HG03060 (cell line): ENCODE measurements around the gene ZCCHC4.
A peak's percentile ranks its signal among the peaks of the same experiment; 100 is the strongest.

Experiments
- ATAC-seq: cut with Tn5 transposase; IDR thresholded peaks from one replicate; pipeline ENCODE4 v1.9.1; 2021; ENCODE audit warnings: low read depth, moderate number of reproducible peaks; ENCODE audit not compliant: unreplicated experiment

ZCCHC4 gene, protein sequence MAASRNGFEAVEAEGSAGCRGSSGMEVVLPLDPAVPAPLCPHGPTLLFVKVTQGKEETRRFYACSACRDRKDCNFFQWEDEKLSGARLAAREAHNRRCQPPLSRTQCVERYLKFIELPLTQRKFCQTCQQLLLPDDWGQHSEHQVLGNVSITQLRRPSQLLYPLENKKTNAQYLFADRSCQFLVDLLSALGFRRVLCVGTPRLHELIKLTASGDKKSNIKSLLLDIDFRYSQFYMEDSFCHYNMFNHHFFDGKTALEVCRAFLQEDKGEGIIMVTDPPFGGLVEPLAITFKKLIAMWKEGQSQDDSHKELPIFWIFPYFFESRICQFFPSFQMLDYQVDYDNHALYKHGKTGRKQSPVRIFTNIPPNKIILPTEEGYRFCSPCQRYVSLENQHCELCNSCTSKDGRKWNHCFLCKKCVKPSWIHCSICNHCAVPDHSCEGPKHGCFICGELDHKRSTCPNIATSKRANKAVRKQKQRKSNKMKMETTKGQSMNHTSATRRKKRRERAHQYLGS

DNA sequence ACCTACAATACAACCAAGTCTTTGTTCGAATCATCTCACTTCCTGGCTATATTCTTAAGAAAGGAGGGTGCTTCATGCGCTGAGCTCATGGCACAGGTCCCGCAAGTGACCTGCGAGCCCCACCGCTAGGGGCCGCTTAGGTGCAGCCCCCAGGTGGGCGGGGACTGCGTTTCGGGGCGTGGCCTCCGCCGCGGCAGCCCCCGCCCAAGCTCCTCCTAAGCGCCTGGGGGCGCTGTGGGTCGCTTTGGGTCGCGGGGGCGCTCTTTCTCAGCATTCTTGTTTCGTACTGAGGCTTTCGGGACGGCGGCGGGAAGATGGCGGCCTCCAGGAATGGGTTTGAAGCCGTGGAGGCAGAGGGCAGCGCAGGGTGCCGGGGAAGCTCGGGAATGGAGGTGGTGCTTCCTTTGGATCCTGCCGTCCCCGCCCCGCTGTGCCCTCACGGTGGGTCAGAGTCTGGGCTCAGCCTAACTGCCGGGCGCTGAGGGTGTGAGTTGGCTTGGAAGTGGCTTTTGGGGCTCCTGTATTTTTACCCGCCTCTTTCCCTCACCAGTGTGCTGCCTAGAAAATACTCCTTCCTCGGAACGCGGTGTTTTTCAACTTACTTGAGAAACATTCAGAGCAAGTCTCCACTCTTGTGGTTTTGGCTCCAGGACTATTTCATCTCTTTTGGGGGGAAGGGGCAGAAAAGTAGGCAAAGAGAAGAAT is at the start of gene ZCCHC4:
ZCCHC4 (plus strand) TSS at position 279 of the 705 bp plus-strand sequence; CDS start at position 315, 36 bp downstream.
- ATAC-seq: peak; percentile 54

DNA sequence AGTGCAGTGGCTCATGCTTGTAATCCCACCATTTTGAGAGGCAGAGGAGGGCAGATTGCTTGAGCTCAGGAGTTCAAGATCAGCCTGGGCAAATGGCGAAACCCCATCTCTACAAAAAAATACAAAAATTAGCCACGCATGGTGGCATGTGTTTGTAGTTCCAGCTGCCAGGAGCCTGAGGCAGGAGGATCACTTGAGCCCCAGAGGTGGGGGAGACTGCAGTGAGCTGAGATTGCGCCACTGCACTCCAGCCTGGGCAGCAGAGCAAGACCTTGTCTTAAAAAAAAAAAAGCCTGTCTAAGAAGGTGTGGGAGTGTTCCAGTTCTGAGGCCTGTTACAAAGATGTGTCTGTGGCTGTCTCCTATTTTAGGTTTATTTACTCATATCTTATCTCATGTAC is 40.7 kb upstream of the ZCCHC4 start:
- no peak for ATAC-seq

DNA sequence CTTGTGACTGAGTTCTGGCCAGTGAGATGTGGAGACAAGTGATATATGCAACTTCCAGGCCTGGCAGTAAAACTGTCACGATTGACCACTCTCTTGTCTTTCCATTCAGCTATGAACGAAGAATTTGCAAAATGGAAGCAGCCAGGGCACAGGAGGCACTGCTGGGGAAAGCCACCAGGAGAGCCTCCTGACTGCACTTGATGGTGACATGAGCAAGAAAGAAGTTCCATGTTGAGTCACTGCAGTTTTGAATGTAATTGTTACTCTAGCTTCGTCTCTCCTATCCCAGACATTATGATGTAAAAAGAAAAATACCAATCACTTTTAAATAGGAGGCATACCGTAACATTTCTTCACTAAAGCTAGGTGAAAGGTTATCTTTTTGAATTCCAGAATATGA is 32.4 kb upstream of the ZCCHC4 start:
- no peak for ATAC-seq

DNA sequence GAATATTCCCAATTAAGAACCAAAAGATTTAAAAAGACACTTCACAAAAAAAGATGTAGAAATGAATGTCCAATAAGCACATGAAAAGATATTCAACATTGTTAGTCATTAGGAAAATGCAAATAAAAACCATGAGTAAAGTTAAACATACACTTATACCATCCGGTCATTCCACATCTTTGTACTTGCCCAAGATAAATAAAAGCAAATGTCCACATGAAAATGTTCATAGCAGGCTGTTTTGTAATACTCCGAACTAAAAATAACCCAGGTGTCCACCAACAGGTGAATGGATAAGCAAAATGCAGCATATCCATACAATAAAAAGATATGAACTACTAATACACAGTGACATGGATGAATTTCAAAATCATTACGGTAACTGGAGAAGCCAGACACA is 28.6 kb upstream of the ZCCHC4 start:
- no peak for ATAC-seq

DNA sequence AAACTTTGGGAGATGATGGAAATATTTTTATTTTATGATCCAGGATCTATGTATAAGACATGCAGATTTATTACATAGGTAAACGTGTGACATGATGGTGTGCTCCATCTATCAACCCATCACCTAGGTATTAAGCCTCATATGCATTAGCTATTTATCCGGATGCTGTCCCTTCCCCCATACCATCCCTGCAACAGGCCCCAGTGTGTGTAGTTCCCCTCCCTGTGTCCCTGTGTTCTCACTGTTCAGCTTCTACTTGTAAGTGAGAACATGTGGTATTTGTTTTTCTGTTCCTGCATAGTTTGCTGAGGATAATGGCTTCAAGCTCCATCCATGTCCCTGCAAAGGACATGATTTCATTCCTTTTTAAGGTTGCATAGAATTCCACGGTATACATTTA is 28.1 kb upstream of the ZCCHC4 start:
- ATAC-seq: no peak

DNA sequence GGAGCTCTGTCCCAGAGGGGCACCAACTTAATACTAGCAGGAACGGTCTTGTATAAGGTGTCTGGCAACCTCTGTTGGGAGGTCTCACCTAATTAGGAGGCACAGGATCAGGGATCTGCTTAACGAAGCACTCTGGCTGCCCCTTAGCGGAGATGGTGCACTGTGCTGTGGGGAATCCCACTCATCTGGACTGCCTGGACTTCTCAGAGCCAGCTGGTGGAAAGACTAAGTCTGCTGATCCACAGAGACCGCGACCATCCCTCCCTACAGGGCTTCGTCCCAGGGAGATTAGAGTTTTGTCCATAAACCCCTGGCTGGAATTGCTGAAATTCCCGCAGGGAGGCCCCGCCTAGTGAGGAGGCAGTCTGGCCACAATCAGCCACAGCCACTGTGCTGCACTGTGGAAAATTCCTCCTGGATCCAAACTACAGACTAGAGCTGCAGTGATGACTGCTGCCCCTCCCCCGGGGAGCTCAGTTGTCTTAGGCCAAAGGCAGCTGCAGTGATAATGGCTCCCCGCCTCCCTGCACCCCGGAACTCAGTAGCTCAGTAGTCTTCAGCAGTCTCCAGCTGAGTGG is 22.0 kb upstream of the ZCCHC4 start:
- ATAC-seq: no peak

DNA sequence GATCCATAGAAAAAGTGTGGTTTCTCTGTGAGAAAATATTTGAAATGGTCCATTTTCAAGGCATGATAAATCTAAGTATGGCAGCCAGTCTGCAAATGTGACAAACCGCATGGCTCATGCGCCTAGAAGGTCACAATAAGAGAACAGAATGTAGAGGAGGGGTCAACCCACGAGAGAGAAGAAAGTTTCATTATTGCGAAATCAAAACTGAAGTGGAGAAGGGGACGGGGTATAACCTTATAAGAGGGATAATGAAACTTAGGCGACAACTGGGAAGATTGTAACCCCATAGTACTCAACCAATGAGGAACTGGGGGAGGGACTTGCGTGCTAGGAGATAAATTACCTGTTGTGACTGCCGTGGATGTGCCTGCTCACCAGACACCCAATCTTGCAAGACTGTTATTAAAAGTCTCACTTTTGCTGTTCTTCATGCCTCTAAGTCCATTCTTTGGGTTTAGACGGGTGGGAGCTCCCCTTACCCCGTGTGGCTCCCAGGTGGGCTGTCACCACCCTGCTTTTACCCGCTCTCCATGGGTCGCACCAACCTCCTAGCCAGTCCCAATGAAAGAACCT is 21.3 kb upstream of the ZCCHC4 start:
- no peak for ATAC-seq

DNA sequence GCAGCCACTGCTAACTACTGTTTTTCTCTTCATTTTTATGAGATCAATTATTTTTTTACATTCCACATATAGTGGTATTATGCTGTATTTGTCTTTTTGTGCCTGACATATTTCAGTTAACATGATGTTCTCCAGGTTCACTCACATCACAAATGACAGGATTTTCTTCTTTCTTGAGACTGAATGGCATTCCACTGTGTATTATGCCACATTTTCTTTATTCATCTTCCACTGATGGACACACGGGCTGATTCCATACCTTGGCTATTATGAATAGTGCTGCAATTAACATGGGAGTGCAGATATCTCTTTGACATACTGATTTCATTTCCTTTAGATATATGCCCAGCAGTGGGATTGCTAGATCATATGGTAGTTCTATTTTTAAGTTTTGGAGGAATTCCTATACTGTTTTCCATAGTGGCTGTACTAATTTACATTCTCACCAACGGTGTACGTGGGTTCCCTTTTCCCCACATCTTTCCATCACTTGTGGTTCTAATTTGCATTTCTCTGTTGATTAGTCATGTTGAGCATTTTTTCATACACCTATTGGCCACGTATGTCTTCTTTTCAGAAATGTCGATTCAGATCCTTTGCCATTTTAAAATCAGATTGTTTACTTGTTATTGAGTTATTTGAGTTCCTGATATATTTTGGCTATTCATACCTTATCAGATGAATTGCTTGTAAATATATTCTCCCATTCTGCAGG is 14.9 kb upstream of the ZCCHC4 start:
- no peak for ATAC-seq

DNA sequence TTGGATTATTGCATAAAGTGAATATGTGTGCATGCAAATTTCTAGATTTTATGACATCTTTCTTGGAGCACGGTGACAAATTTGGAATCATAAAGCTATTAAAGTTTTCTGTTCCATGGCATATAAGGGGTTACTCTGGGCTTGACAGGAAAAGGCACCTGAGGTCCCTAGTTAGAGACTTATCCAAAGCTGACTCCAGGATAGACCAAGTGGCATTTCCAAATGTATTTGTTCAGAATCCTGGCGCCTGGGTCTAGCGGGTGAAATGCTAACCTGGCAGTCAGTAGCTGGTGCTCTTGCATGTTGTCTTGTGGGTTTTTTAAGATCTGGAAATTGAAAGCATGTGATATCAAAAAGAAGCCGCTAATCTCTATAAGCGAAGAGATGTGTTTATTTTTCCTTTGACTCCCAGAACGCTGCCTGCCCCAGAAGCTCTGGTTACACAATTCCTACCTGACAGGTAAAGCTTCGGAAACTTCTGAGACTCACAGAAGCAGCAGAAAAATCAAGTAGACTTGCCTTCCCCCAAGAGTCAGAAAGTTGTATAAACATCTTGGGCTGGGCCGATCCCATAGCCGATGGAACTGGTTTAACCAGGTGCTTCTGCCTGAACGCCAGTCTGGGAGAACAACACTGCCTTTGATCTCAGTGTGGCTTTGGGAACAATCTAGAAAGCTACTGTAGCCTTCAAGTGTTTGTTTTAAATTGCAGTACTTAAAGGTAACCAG is 12.9 kb upstream of the ZCCHC4 start:
- no peak for ATAC-seq

DNA sequence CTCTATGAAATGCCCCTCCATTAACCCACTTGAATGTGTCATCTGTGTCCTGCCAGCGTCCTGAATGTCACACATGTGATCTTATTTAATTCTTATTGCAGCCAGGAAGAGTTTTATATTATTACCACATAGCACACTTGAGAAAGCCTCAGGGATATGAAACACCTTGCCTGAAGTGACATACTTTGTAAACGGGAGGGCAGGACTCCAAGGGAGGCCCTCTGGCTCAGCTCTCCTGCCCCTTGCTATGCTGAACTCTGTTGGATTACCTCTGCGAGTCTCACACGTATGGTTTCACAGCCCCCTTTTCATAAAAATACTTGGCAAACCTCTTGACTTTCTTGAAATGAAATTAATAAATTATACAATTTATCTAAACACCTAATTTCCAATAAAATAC is 11.1 kb upstream of the ZCCHC4 start:
- no peak for ATAC-seq

DNA sequence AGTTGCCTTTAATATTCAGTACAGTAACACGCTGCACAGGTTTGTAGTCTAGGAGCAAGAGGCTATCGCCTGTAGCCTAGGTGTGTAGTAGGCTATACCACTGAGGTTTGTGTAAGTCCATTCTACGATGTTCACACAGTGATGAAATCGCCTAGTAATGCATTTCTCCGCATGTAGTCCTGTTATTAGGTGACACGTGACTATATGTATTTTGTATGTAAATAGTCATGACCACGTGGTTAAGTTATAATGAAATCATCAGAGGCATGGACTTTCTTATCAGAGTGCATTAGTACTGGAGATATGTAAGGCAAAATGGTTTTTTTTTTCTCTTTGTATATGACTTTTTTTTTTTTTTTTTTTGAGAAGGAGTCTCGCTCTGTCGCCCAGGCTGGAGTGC is 9.9 kb upstream of the ZCCHC4 start:
- no peak for ATAC-seq

DNA sequence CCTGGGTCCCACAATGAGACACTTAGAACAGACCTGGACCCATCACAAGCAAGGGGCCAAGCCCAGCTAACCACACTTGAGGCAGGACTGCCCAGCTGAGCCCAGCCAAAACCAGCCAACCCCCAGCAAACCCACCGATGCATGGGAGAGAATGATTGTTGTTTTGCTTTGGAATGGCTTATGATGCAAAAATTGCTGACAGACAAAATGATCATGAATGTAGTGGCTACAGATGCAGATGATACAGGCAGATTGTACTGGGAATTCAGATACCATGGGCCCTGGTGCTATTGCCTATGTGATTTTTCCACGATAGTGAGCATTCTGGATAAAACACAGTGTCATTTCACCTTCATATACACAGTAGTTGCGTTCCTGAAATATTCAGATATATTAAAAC is 9.0 kb upstream of the ZCCHC4 start:
- ATAC-seq: no peak

DNA sequence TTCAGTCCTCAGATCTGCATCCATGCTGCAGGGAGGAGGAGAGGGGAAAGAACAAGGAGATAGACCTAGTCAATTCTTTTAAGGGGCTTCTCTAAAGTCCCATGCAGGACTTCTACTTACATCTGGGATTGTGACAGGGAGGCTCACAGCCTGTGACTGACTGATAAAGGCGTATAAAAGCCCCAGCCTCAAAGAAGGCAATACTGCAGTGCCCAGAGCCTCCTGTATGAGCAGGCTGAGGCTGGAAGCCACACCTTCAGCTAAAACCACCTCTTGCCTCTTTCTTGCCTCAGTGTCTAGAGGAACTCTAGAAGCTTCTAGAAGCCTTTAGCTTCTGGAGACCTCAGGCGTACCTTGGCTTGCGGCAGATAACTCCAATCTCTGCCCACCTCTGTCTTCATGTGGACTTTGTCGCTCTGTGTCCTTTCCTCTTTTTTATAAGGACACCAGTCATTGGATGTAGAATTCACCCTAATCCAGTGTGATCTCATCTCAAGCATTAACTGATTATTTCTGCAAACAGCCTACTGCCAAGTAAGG is 6.0 kb upstream of the ZCCHC4 start:
- ATAC-seq: no peak

DNA sequence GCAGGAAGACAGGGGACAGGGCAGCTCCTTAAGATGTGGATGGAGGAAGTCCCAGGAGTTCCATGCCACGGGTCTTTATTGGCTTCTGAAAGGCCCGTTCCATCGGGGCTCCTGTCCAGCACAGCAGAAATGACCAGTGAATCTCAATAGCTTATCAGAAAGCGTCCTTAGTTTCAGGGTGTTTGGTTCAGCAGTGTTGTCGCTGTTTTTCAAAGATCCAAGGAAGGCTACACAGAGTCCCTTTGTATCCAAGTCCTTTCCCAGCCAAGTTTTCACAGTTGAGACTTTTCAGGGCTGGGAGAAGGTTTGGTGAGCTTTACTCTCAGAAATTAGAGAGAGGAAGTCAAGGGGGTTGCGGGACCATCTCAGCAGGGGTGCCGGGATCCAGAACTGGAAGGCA is 5.0 kb upstream of the ZCCHC4 start:
- no peak for ATAC-seq

DNA sequence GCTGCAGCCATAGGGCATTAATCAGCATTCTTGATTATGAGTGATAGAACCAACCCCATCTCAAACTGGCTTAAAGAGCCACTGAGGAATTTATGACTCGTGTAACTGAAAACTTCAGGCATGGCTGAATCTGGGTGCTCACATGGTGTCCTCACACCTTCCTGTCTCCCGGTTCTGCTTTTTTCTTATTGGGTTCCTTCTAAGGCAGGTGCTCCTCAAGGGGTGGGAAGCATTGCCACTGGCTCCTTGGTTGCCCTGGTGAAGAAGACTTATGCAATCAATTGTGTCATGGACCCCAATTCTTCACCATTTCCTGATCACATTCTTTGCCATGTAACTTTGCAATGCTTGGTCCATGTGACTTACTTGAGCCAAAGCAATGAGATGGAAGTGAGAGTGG is 4.3 kb upstream of the ZCCHC4 start:
- no peak for ATAC-seq

DNA sequence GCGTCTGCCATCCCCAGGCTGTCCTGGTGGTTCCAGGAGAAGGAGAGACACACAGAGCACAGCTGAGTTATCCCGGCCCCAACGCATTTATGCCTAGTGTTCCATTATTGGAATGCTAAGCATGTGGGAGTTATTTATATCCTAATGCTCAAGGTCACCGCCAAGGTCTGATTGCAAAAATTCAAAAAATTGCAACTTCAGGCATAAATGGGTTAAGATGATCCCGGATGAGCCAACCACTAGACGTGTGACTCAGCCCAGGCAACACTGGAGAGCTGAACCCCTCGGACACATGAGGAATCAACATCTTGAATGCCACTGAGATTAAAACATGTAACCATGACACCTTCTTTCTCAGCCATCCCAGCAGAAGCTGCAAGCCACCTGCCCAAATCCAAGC is 3.8 kb upstream of the ZCCHC4 start:
- no peak for ATAC-seq

DNA sequence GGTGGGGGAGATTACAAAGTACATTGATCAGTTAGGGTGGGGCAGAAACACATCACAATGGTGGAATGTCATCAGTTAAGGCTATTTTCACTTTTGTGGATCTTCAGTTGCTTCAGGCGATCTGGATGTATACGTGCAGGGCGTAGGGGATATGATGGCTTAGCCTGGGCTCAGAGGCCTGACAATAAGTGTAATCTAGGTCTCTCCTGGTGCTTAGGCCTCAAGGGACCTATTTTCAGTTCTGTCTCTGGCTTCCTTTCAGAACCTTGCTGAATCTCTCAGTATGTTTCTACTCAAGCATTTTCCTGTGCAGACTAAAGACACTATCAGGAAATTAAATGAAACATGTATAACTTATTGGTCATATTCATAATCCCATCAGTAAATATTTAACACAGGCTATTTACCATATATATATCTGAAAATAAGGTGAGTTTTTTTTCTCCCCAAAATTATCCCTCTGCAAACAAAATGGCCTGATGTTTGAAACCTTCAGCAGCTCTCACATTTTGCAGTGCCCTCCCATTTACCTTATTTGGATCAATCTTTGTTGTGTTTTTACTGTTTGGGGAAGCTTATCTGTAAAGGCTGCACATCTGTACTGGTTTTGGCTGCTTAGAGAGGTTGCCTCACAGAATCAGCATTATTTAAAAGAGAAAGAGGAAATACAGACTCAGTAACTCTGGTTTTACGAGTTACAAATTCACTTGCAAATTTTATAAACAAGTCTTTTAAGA is 2.3 kb upstream of the ZCCHC4 start:
- peak; percentile 47 for ATAC-seq

DNA sequence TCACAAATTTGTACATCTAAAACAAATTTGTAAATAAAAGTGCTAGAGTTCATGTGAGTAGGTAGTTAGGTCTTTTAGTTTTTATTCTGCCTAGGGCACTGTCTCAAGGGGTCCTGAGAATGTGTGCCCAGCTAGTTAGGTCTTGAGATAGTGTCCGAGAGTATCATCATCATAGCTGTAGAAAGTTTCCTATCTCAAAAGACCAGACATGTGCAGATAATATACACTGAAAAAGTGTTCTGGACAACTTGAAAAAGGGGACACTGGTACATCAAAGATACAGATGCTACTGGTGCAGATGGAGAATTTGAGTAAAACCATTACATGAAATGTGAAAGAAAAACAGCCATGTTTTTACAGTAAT is 1.8 kb upstream of the ZCCHC4 start:
- peak; percentile 6 for ATAC-seq
